ENCODE measurements around the gene IPO5.
"Not testable (repeated sequence)": the region's sequence is repeated elsewhere in the genome, so short reads cannot be mapped to it uniquely, and the experiment has no call there.

The IPO5 gene

GRCh38 chr13:98014766-98015165 lies 61.3 kb downstream of the IPO5 start:
- DNase-seq (ENCODE audit: low read depth), result peak; percentile 81

DNA sequence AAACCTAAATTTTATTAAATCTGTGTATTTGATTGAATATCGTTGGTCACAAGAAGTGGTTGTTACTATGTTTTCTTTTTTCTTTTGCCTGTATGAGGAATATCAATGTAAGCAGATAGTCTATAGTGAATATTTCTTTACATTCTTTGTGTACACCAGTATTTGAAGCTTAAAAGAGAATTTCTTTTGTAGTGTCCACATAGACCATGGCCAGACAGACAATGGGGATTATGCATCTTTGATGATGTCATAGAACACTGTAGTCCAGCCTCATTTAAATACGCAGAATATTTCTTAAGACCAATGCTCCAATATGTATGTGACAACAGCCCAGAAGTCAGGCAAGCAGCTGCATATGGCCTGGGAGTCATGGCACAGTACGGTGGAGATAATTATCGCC lies 64.8 kb downstream of the IPO5 start:
- no peak for DNase-seq (ENCODE audit: low read depth)

DNA sequence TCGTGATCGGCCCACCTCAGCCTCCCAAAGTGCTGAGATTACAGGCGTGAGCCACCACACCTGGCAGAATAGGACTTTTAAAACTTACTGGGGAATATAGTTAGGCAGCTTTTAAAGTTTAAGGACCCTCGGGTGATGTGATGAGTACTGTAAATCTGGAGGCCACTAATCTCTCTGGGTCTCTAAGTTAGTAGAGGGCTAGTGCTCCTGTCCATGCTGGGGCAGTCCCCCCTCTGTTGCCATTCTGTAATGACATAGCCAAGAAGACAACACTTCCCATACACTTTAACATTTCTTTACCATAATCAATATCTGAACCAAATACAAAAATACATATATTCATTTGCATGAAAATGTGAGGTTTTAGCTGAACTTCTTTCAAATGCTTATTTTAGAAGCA lies 65.7 kb downstream of the IPO5 start:
- no peak for DNase-seq (ENCODE audit: low read depth)

DNA sequence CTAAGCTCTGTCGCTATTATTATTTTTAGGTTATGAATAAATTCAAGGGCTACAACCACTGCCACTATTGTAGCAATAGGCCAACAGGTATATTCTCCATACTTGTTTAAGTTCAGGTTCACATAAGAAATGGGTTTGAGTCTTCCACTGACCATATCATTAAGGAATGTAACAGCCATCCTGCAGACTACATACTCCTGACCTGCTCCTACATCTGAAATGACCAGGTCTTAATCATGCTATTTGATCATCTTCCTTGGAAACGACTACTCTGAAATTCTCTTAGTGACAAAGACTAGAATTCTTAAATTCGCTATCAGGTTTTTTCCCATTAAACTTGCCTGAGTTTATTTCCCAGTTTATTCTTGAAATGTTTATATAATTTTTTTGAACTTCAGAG lies 66.8 kb downstream of the IPO5 start:
- DNase-seq (ENCODE audit: low read depth), result no peak

DNA sequence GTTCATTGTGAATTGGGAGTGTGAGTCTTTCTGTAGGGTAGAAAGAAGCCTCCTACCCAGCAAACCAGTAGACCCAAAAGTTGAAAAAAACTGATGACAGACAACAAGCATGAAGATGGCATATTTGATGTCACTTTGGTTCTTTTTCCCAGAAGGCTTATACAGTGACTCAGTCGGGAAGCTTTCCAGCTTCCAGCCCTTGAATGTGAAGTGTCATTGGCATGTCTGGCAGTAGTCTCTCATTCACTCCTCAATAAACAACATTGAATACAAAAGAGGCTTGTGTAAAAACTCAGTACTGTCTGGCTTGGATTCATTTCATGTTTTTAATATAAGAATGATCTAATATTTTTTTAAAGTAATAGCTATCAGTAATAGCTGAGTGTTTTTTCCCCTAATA lies 68.7 kb downstream of the IPO5 start:
- peak; percentile 78 for DNase-seq (ENCODE audit: low read depth)

- DNase-seq (ENCODE audit: low read depth), result no peak
These were observed 72.1 kb downstream of the IPO5 start for GRCh38 chr13:98025480-98026025.

GRCh38 chr13:98026457-98026857 lies 73.0 kb downstream of the IPO5 start:
- DNase-seq (ENCODE audit: low read depth), result no peak

- DNase-seq (ENCODE audit: low read depth), result no peak
These were observed 78.7 kb downstream of the IPO5 start for GRCh38 chr13:98032168-98032567.

DNA sequence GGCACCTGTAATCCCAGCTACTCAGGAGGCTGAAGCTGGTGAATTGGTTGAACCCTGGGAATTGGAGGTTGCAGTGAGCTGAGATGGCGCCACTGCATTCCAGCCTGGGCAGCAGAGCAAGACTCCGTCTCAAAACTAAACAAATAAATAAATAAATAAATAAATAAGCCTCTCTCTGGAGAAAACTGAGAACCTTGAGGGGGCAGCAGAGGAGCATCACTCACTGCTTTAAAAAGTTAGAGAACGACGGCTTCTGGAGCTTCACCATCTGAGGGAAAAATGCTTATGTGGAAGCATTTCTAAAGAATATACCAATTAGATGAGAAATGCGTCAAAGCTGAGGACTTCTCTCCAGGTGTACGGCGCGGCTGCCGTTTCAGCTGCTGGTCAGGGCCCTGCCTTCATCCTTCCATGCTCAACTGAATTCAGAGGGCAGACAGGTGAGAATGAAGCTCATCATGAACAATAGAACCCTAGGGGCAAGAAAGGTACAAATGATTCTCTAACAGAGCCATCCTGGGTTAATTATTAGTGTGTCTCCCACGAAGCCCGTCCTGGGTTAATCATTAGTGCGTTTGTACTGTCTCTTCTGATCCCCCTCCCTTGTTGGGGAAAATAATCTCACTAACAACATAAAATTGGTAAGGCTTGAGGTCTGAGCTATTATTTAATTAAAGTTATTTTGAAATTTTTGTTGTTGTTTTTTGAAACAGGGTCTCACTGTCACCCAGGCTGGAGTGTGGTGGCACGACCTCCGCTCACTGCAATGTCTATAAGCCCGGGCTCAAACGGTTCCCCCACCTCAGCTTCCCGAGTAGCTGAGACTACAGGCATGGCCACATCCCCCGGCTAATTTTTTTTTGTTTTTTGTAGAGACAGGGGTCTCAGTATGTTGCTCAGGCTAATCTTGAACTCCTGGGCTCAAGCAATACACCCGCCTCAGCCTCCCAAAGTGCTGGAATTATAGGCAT lies 80.1 kb downstream of the IPO5 start:
- peak; percentile 57 for DNase-seq (ENCODE audit: low read depth)

GRCh38 chr13:98035373-98035772 lies 81.9 kb downstream of the IPO5 start:
- no peak for DNase-seq (ENCODE audit: low read depth)

DNA sequence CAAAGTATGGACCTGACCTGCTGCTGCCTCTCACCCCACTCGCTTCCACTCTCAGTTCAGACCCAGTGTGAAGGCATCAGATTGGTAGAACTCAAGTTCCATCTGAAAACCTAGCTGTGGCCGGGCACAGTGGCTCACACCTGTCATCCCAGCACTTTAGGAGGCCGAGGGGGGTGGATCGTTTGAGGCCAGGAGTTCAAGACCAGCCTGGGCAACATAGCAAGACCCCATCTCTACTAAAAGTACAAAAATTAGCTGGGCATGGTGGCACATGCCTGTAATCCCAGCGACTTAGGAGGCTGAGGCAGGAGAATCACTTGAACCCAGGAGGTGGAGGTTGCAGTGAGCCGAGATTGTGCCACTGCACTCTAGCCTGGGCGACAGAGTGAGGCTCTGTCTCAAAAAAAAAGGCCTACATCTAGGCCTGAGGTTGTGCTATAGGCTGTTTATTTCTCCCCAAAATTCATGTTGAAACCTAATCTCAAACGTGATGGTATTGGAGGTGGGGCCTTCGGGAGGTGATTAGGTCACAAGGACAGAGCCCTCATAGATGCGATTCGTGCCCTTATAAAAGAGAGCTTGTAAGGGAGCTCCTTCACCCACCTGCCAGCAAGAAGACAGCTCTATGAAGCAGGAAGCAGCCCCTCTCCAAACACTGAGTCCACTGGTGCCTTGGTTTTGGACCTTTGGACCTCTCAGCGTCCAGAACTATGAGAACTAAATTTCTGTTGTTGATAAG lies 83.3 kb downstream of the IPO5 start:
- not testable (repeated sequence) for DNase-seq (ENCODE audit: low read depth)

- no peak for DNase-seq (ENCODE audit: low read depth)
These were observed 85.8 kb downstream of the IPO5 start for GRCh38 chr13:98039261-98039660.

DNA sequence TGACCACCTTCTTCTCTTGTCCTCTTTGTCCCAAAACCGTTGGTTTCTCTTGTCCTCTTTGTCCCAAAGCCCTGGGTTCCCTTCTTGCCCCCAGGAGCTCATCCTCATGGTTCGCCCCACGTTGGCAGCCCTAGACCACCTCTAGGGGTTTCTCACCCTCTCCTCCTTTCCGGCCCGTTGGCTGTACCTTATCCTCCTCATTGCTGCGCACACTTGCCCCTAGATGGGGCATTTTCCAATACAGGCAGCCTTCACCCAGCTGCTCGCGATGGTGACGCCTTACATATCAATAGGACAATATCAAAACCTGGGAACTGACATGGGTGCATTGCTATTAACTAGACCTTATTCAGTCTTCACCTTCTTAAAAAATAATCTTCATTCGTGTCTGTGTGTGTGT lies 86.5 kb downstream of the IPO5 start:
- DNase-seq (ENCODE audit: low read depth), result no peak

- DNase-seq (ENCODE audit: low read depth), result peak; percentile 60
These were observed 87.8 kb downstream of the IPO5 start for GRCh38 chr13:98041081-98041820.

GRCh38 chr13:98044301-98044700 lies 90.8 kb downstream of the IPO5 start:
- DNase-seq (ENCODE audit: low read depth), result no peak

DNA sequence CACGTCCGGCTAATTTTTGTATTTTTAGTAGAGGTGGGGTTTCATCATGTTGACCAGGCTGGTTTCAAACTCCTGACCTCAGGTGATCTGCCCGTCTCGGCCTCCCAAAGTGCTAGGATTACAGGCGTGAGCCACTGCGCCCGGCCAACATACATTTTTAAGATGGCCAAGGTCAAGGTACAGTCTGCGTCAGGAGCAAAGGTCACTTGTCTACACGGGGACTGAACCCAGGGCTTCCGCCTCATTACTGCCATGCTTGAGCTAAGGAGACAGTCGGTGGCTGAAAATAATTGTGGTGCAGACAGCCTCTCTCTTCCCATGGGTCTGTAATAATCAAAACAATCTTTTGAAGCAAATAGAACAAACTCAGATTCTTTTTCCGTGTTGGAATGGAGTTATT lies 94.3 kb downstream of the IPO5 start:
- not testable (repeated sequence) for DNase-seq (ENCODE audit: low read depth)

DNA sequence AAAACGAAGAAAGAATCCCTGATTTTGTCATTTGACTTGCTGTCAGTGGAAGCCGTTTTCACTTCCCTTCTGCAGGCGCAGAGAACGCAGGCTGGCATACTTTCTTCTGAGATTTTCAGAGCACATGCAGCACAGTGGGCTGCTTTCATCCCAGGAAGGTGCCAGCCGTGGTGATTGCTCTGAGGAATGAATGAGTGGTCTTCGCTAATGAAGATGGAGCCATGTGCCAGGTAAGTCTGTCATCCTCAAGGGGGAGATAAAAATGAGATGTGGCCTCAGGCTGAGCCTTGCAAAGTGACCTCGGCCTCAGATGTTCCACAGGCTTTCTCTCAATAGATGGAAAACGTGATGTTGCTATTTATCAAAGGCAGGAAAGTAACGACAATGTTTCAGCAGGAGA lies 94.8 kb downstream of the IPO5 start:
- DNase-seq (ENCODE audit: low read depth), result no peak

GRCh38 chr13:98050041-98050466 lies 96.6 kb downstream of the IPO5 start:
- no peak for DNase-seq (ENCODE audit: low read depth)

GRCh38 chr13:98052412-98052811 lies 98.9 kb downstream of the IPO5 start:
- DNase-seq (ENCODE audit: low read depth), result no peak

- DNase-seq (ENCODE audit: low read depth), result no peak
These were observed 100.8 kb downstream of the IPO5 start for GRCh38 chr13:98054301-98054700.

DNA sequence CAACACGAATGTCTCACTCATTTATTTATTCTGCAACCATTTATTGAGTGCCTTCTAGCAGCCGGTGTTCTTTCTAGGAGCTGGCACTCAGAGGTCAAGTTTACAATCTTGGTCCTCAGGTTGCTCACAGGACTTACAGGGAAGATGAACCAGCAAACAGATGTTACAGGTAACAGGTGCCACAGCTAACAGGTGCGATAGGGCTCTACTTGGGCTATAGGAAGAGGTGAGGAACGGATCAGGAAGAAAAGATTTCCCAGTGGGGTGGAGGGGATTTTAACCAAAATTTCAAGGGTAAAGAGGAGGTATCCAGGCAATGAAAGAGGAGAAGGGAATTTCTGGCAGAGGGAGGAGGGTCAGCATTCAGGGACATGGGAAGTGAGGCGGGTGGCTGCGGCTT lies 102.1 kb downstream of the IPO5 start:
- DNase-seq (ENCODE audit: low read depth), result no peak

DNA sequence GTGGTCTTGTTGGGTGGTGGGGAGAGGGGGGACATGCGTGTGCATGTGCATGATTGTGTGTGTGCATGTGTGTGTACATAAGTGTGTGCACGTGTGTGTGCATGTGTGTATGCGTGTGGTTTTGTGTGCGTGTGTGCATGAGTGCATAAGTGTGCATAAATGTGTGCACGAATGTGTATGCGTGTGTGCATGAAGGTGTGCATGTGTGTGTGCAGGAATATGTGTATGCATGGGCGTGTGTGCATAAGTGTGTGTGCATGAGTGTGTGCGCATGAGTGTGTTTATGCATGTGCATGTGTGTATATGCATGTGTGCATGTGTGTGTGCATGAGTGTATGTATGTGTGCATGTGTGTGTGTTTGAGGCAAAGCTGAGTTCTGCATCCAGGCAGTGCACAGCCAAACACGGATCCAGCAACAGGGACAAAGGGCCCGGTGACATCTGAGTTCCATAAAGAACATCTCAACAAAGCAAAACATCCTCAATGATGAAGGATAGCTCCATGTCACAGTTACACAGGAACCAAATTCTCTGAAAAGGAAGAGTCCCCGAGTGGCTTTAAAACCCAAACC lies 103.5 kb downstream of the IPO5 start:
- DNase-seq (ENCODE audit: low read depth), result no peak

Measured in GM04504 (cell line).